Loucy (cell line): ENCODE results near the gene SLIT1.

Experiments
- H2AFZ ChIP-seq: fragments of 200-600 bp; sonication (generic); 2 replicates; pipeline ENCODE4 v1.6.0; 2016; ENCODE audit warnings: antibody characterized with exemption, mild to moderate bottlenecking, low read length, moderate library complexity
- H3F3A ChIP-seq: fragments of 200-600 bp; 2 replicates; pipeline ENCODE4 v1.6.0; 2016; ENCODE audit warnings: antibody characterized with exemption, low read depth, mild to moderate bottlenecking
- H3K27me3 ChIP-seq: fragments of 200-600 bp; sonication (generic); 2 replicates; pipeline ENCODE4 v1.6.1; 2014; ENCODE audit warnings: low read length, mild to moderate bottlenecking; ENCODE audit not compliant: insufficient read depth, poor library complexity, severe bottlenecking
- H3K36me3 ChIP-seq: fragments of 200-600 bp; sonication (generic); 2 replicates; pipeline ENCODE4 v1.6.1; 2016; ENCODE audit warnings: low read length; ENCODE audit not compliant: insufficient read depth
- H3K4me1 ChIP-seq: fragments of 200-600 bp; sonication (generic); 2 replicates; pipeline ENCODE4 v1.5.1; 2014; ENCODE audit warnings: low read length, mild to moderate bottlenecking; ENCODE audit not compliant: insufficient read depth, poor library complexity, severe bottlenecking
- H3K4me2 ChIP-seq: fragments of 200-600 bp; sonication (generic); 2 replicates; pipeline ENCODE4 v1.6.0; 2014; ENCODE audit warnings: antibody characterized with exemption, low read length, low read depth, mild to moderate bottlenecking; ENCODE audit not compliant: poor library complexity, severe bottlenecking
- H3K4me3 ChIP-seq: fragments of 200-600 bp; sonication (generic); 2 replicates; pipeline ENCODE4 v1.5.1; 2014; ENCODE audit warnings: low read length, mild to moderate bottlenecking, mixed read lengths; ENCODE audit not compliant: poor library complexity, severe bottlenecking
- H3K79me2 ChIP-seq: fragments of 200-600 bp; sonication (generic); 2 replicates; pipeline ENCODE4 v1.6.1; 2014; ENCODE audit warnings: low read length; ENCODE audit not compliant: insufficient read depth
- H3K9ac ChIP-seq: fragments of 200-600 bp; sonication (generic); 2 replicates; pipeline ENCODE4 v1.6.0; 2014; ENCODE audit warnings: mild to moderate bottlenecking, low read depth, low read length, moderate library complexity; ENCODE audit not compliant: poor library complexity, severe bottlenecking
- H3K9me2 ChIP-seq: fragments of 200-600 bp; sonication (generic); replicated peaks from 2 replicates; pipeline ENCODE4 v1.6.1; 2016; ENCODE audit warnings: low read depth, low read length, mixed read lengths
- H3K9me3 ChIP-seq: fragments of 200-600 bp; sonication (generic); 2 replicates; pipeline ENCODE4 v1.6.1; 2014; ENCODE audit warnings: mild to moderate bottlenecking, antibody characterized with exemption, low read length, low read depth; ENCODE audit not compliant: insufficient read depth
- H4K20me1 ChIP-seq: fragments of 200-600 bp; sonication (generic); 2 replicates; pipeline ENCODE4 v1.6.0; 2014; ENCODE audit warnings: antibody characterized with exemption, low read length, mild to moderate bottlenecking; ENCODE audit not compliant: insufficient read depth, poor library complexity, severe bottlenecking
- EZH2phosphoT487 ChIP-seq: fragments of 200-600 bp; IDR thresholded peaks from 2 replicates; pipeline ENCODE4 v1.6.1; 2018; ENCODE audit warnings: antibody characterized with exemption, mild to moderate bottlenecking, moderate library complexity, borderline replicate concordance
- TF ChIP-seq, protein P1 (sequence below): fragments of 200-600 bp; sonication (generic); conservative IDR thresholded peaks from 2 replicates; pipeline ENCODE4 v1.5.1; 2014; ENCODE audit warnings: mild to moderate bottlenecking, antibody characterized with exemption, low read length

The SLIT1 gene

GRCh38 chr10:97190450-97190849, 4.7 kb upstream of the SLIT1 start:
- Histone ChIP-seq H3K36me3 (no peaks in the 10 kb centered on the region), H2AFZ (no peak overlapping the region), H3K4me1 (no peaks in the 10 kb centered on the region), H4K20me1 (no peaks in the 10 kb centered on the region), H3K9me3 (no peaks in the 10 kb centered on the region), H3K4me3 (no peak overlapping the region), H3K4me2 (no peak overlapping the region), H3F3A (no peaks in the 10 kb centered on the region), H3K9ac (no peak overlapping the region), H3K9me2 (no peaks in the 10 kb centered on the region), H3K79me2 (no peaks in the 10 kb centered on the region), H3K27me3 (no peaks in the 10 kb centered on the region)
- TF ChIP-seq EZH2phosphoT487 = no peak
- TF ChIP-seq, protein P1, sequence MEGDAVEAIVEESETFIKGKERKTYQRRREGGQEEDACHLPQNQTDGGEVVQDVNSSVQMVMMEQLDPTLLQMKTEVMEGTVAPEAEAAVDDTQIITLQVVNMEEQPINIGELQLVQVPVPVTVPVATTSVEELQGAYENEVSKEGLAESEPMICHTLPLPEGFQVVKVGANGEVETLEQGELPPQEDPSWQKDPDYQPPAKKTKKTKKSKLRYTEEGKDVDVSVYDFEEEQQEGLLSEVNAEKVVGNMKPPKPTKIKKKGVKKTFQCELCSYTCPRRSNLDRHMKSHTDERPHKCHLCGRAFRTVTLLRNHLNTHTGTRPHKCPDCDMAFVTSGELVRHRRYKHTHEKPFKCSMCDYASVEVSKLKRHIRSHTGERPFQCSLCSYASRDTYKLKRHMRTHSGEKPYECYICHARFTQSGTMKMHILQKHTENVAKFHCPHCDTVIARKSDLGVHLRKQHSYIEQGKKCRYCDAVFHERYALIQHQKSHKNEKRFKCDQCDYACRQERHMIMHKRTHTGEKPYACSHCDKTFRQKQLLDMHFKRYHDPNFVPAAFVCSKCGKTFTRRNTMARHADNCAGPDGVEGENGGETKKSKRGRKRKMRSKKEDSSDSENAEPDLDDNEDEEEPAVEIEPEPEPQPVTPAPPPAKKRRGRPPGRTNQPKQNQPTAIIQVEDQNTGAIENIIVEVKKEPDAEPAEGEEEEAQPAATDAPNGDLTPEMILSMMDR = no peak

DNA sequence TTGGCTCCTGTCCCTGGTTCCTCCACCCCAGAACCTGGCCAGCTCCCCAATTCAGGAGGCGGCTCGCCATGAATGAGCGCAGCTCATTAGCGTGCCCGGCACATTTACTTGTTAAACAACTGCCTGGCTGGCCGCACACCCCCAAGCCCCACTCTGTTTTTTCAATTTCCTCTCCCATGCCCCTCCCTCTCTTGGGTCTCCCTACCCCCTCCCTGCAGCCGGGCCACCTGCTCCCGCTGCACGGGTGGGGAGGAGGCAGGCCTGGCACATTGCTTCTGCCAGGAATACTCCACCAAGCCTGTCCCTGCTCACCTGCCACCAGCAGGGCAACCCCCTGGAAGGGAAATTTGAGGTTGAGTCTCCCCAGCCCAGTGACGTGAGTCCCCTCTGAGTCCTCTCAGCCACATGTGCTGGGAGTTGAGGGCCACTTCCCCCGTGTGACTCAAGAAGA, 2.5 kb upstream of the SLIT1 start:
- Histone ChIP-seq H3K9me2 (no peaks in the 10 kb centered on the region), H3F3A (no peaks in the 10 kb centered on the region), H3K4me2 (peak overlapping the region; percentile 32), H2AFZ (no peak overlapping the region), H3K27me3 (no peaks in the 10 kb centered on the region), H3K9ac (no peak overlapping the region), H3K79me2 (no peaks in the 10 kb centered on the region), H3K9me3 (no peaks in the 10 kb centered on the region), H4K20me1 (no peaks in the 10 kb centered on the region), H3K4me3 (peak overlapping the region; percentile 28), H3K4me1 (no peaks in the 10 kb centered on the region), H3K36me3 (no peaks in the 10 kb centered on the region)
- TF ChIP-seq, protein P1 = no peak
- no peak for TF ChIP-seq EZH2phosphoT487

DNA sequence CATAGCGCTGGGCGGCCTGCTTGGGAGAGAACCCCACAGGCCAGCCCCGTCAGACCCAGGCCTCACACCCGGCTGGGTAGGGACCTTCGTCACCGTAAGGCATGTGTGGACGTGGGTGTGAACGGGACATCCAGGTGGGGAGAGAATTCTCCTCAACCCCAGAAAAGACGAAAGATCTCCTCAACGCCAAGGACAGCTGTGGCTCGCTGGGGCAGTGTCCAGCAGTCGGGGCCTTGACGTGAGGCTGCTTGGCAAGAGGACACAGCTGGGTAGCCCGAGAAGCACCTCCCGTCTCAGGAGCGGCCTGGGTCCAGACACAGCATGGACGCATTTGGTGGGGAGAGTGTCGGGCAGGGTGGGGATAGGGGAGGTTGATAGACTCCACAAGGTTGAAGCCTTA, 1.2 kb upstream of the SLIT1 start:
- no peaks in the 10 kb centered on the region for H3K36me3 ChIP-seq

More for the DNA sequence above, 1.2 kb upstream of the SLIT1 start:
- Histone ChIP-seq H3K27me3 (no peaks in the 10 kb centered on the region), H4K20me1 (no peaks in the 10 kb centered on the region), H3K4me2 (no peak overlapping the region), H3K9me2 (no peaks in the 10 kb centered on the region), H2AFZ (no peak overlapping the region), H3K4me3 (no peak overlapping the region), H3K4me1 (no peaks in the 10 kb centered on the region), H3K79me2 (no peaks in the 10 kb centered on the region), H3K9ac (no peak overlapping the region), H3F3A (no peaks in the 10 kb centered on the region), H3K9me3 (no peaks in the 10 kb centered on the region)
- TF ChIP-seq, protein P1 = no peak
- TF ChIP-seq EZH2phosphoT487 = no peak
